GM21447 (cell line): ENCODE results near the gene SOCS7.
"Not testable (repeated sequence)": the region's sequence is repeated elsewhere in the genome, so short reads cannot be mapped to it uniquely, and the experiment has no call there.

Source experiments
- ATAC-seq: cut with Tn5 transposase; IDR thresholded peaks from one replicate; pipeline ENCODE4 v1.9.1; 2021; ENCODE audit not compliant: unreplicated experiment

Gene SOCS7

DNA sequence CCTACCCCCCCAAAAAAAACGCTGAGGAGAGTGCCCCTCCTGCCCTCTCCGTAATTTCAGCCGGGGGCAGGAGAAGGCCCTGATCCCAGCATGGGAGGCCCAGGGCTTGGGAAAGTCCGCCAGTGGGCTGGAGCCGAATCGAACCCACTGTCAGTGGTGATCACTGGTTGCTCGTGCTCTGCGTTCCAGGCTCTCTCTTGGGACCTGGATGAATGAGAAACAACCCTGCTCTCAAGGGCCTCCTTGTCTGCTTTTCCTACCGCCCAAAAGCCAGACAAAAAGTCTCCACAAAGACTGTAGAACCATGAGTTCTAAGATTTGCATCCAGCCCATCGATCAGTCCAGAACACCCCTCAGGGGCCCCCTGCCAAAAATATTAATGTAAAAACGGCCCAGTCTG lies 84.7 kb downstream of the SOCS7 start:
- no peak for ATAC-seq

DNA sequence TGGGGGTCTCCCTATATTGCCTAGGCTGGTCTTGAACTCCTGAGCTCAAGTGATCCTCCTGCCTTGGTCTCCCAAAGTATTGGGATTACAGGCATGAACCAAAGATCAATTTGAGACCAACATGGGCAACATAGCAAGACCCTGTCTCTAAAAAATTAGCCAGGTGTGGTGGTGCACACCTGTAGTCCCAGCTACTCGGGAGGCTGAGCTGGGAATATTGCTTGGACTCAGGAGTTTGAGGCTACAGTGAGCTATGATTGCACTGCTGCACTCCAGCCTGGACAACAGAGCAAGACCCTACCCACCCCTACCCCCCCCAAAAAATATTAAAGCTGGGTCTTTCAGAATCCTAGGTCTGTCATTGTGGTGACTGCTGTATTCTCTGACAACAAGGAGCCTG lies 85.7 kb downstream of the SOCS7 start:
- not testable (repeated sequence) for ATAC-seq

DNA sequence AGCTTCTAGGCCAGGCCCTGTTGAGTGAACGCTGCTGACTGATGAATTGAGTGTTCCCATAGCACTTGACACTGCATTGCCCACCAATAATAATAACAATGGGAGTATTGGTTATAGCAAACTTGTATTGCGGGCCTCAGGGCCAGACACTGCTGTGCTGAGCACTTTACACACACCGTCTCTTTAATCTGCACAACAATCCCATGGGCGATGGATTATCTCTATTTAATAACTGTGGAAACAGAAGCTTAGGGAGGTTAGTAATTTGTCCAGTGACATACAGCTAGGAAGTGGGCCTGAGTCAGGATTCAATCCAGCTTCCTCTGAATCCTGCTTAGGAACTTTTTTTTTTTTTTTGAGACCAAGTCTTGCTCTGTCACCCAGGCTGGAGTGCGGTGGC lies 87.8 kb downstream of the SOCS7 start:
- ATAC-seq = no peak

DNA sequence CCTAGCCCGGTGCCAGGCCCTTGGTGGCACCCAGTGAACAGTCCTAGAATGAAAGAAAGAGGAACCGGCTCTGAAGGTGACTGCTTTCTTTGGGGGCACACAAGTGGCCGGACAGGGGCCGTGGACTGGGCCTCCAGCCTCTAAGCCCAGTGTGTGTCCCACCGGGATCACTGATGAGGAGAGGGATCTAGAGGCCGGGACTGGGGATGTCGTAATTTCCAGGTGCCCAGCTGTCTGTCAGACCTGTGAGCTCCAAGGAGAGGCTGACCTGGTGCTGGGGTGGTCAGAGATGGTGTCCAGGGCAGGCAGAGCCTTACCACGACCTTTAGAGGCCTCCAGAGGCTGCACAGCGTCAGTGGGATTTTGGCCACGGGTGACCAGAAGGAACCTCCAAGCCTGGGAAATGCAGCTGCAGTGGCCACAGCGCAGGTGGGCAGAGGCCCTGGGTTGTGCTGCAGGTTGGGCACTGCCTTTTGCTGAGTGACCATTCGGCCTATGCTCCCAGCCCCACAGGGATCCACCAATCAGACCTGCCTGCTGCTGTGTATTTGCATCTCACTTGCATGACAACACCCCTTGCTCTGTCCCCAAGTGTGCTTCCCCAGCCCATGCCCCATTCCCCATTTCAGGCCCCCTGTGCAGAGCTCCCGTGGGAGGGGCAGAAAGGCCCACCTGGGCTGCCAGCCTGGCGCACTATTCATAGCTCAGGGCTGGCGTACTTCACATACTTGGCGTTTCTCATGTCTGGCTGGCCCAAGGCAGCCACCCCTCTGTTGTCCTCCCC lies 89.2 kb downstream of the SOCS7 start:
- ATAC-seq = no peak

DNA sequence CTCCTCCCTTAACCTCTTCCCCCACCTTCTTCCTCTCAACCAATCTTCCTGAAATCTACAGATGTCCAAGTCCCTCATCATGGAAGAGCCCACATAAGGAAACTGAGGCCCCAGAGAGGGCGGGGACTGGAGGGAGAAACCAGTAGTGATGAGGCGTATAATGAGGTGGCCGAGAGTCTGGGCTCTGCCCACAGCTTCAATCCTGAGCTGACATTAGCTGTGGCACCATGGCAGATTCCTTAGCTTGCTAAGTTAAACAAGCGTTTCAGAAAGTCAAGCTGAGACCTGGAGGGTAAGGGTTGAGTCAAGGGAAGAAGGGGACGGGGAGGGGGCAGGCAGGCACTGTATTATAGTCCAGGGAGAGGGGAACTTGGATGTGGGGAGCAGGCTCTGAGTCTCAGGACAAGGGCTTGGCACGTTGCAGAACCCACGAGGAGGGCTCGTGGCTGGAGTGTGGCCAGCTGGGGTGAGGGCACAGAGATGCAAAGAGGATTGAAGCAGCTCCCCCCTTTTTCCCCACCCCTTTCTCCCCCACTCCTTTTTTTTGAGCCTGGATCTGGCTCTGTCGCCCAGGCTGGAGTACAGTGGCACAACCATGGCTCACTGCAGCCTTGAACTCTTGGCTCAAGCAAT lies 89.9 kb downstream of the SOCS7 start:
- ATAC-seq = no peak

DNA sequence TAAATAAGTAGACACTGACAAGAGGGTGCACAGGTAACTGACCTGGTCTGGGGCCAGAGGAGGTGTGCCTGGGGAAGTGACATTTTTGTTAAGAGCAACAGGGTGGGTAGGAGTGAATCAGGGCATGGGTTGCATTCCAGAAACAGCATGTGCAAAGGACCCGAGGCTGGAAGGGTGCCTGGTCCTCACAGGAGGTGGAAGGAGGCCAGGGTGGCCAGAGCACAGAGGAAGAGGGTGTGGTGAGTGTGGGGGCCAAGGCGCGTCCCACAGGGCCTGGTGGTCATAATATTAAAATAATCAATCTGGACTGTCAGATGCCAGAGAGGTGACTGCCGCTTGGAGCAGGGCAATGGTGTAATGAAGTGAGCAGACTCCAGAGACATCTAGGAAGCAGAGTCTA lies 90.9 kb downstream of the SOCS7 start:
- ATAC-seq = no peak

DNA sequence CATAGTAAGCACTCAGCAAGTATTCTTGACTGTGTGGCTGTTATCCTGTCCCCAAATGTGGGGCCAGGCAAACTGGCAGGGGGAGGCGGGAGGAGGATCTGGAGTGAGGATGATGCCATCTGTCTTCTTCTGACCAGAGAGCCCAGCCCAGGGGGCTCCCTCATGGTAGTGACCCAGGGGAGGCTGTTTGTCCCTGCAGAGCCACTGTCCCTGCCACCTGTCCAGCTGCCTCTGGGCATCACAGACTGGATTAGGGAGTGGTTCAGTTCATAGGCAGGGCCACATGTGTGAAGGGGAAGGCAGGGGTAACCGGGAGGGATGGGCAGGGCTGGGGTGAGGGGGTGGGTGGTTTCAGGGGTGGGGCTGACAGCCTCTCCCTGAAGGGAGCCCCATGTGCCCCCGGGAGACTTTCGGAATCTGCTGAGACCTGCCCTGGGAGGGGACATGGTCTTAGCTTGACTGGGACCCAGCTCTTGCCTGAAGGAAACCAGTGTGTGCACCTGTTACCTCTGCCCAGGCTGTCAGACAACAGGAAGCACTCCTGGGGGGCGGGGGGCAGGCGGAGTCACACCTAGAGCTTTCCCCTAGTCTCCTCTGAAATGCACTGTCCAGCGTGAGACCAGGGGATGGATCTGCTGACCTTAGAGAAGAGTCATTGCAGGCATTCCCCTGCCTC lies 91.8 kb downstream of the SOCS7 start:
- no peak for ATAC-seq

DNA sequence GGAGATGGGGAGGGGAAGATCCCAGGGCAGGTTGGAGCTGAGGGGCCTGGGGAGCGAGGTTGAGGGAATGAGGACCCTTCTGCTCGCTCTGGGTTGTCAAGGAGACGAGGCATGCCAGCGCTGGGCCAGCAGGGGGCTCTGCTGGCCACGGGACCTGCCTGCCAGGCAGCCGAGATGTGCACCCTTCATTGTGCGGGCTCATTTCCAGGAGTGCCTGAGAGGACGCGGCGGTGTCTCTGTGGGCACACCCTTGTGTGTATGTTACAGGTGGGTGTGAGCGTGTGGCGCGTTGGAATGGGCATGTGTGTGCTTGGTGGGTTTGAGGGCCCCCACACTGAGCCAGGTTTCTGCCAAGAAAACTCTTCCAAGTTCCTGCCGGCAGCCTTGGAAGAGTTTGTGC lies 92.5 kb downstream of the SOCS7 start:
- no peak for ATAC-seq

DNA sequence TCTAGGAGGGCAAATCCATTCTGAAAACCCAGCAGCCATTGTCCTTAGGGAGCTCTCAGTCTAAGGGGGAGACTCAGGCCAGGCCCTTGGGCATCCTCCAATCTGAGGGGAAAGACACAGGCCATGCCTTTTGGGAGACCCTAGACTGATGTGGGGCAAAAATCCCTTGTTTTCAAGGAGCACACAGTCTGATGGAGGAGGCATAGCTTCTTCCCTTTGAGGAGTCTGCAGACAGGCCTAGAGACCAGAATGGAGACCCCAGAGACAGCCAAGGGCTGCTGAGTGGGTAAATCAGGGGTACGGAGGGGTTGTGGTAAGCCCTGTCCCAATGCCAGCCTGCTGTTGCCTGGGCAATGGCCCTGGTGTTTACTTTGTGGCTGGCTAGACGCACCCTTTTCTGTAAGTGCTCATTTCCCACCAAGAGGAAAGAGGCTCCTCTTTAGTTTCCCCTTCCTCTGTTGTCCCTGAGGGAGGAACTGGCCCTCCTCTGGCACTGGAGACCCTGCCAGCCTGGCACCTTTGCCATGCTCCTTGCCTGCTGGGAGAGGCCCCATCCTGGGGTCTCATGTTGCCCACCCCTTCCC lies 96.0 kb downstream of the SOCS7 start:
- ATAC-seq = no peak

DNA sequence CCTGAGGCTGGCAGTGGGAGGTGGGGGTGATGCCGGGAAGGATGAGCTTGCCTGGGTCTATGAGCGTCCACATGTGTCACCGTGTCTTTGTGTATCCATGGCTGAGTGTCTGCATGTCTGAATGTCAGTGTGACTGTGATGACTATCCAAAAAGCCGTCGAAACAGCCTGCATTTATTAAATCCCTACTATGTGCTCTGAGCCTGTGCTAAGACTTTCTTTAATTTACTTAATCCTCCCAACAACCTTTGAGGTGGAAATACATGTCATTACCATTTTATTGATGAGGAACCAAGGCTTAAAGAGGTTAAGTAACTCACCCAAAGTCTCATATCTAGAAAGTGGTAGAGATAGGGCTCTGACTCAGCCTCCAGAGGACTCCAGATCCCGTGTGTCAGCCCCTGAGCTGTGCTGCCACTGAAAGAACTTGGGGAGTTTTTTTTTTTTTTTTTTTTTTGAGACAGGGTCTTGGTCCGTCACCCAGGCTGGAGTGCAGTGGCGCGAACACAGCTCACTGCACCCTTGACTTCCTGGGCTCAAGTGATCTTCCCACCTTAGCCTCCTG lies 96.6 kb downstream of the SOCS7 start:
- ATAC-seq = no peak

DNA sequence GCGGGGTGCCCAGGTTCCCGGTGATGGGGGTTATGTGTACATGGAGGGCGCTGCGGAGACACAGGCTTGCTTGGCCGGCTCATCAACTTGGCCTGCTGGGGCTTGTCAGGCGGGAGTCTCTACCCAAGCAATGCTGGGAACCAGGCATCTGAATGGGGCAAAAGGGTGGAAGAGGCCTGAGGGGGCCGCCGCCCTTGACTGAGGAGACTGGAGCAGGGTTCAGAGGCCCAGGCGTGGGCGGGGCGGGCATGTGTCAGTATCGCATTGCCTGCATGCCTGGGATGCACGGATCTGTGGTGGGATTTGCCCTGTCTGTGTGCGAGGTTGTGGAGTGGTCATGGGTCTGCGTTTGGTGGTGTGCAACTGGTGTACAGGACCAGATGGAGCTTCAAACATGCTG lies 97.7 kb downstream of the SOCS7 start:
- no peak for ATAC-seq

DNA sequence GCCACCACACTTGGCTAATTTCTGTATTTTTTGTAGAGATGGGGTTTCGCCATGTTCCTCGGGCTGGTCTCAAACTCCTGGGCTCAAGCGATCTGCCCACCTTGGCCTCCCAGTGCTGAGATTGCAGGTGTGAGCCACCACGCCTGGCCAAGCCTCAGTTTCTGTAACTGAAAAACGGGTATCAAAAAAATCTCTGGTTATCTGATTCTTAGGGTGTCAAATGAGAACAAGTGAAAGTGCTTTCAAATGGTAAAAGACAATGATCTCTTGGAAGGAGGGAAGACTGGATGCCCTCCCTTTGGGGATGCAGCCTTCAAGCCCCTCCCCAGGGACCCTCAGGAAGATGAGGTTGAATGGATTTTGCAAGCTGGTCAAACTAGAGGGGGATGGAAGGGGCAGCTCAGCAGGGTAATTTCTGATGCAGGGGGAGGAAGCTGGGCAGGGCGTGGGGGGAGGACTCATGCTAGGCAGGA lies 98.9 kb downstream of the SOCS7 start:
- no peak for ATAC-seq

DNA sequence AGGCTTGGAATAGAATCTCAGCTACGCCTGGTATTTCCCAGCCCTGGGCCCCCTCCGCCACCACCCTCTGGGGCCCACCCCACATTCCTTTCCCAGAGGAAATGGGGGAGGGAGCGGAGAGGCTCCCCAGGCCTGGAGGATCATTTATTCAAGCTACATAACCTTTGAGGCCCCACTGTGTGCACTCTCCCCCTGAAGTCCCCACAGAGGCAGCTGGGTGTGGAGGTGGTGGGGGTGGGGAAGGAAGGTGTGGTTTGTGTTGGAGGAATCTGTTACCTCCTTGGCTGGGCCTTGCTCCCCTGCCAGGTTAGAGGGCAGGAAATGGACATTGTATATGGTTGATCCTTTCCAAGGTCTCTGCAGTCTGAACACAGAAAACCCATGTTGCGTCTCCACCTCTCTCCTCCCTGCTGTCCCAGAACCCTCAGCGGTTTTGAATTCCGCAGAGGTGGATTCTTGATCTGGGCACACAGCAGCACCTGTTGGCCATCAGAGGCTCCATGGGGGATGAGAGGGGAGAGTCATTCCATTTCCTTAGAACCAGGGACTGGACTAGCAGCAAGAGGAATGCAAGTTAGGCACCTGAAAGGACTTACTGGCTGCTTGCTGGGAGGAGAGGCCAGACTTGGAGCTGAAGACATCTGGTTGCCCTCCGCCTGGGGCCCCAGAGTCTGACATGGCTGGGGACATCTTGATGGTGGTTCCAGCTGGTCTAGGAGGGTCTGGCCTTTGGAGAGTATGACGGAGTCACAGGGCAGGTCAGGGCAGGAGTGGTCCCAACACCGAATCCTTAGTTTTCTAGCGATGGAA lies 99.6 kb downstream of the SOCS7 start:
- no peak for ATAC-seq

DNA sequence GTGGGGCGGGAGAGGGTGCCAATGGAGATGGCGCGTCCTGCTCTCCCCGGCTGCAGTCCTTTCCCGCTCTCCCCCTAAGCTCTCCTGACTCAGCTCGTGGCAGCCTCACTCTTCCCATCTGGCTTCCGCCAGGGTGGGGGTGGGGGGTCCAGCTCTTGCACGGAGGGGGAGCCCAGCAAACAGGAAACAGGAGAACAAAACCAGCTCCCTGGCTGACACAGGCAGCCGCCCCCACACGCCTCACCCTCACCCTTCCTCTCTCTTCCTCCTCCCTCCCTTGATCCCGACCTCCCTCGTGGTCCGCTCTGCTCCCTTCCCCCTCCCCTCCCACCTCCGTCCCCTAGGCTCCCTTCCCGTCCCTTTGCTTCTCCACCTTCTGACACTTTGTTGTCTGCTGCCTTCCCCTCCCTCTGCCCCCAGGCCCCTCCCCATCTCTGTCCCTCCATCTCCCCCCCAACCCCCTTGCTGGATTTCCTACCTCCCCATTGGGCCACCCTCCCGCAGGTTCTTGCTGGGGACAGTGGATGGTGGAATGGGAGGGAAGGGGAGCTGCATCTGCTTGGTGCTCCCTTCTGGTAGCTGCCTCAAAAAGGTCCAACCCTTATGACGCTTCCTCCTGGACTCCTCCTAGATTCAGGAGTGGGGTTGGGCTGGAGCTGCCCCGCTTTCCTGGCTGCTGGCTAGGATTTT lies 100.3 kb downstream of the SOCS7 start:
- no peak for ATAC-seq

DNA sequence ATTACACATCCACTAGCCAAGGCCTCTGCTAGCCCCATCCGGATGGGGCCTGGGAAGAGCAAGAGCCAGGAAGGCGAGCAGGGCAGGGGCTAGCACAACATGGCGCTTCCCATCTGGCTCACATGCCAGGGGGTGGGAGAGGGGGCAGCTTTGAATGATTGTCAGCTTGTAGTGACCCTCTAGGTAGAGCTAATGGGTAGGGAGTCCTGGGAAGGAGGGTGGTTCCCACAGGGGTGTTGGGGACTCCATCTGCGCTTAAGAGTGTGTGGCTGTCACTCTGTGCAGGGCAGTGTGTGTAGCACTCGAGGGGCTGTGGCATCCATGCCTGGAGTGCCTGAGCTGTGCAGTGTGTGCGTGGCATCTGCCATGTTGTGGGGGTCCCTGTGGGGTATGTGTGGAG lies 101.1 kb downstream of the SOCS7 start:
- ATAC-seq = no peak

DNA sequence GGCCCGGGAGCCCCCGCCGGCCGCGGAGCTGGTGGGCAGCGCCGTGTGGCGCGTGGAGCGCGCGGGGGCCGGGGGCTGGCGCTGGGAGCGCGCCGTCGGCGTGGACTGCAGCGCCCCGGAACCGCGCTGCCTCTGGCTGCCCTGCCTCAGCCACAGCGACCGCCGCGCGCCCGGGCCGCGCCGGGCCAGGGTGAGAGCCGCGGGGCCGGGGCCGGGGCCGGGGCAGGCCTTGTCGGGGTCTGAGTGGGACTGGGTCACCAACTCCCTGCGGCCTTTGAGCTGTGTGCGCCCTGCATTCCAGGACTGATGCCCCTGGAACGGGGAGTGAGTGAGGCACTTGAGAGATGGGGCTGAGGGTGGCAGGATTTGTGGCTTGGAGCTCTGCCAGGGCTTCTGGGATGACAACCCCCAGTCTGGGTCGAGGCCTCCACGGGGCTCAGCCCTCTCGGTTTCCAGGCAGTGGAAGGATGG lies 102.3 kb downstream of the SOCS7 start:
- ATAC-seq = no peak

DNA sequence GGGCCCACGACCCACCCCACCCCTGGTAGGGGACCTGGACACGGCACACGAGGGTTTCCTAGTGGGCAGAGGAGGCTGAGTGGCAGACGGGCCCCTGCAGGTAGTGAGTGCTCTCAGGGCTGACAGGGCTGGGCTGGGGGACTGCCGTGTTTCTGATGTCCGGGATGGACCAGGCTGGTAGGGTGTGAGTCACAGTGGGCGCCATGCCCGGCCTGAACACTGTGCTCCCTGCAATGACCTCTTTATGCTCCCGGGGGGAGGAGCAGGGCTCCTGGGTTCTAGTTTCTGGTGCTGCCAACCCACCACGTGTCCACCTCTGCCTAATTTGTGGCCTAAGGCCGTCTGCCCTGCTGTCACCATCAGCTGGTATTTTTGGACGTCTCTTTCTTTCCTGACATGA lies 102.9 kb downstream of the SOCS7 start:
- no peak for ATAC-seq
